GM10847 (cell line): Measurements from ENCODE around the gene IL6R.

Experiments
- POLR2A ChIP-seq: IDR thresholded peaks from 2 replicates; pipeline ENCODE4 v1.6.1; 2011; ENCODE audit not compliant: insufficient read length; ENCODE audit errors: extremely low read depth

Gene IL6R

DNA sequence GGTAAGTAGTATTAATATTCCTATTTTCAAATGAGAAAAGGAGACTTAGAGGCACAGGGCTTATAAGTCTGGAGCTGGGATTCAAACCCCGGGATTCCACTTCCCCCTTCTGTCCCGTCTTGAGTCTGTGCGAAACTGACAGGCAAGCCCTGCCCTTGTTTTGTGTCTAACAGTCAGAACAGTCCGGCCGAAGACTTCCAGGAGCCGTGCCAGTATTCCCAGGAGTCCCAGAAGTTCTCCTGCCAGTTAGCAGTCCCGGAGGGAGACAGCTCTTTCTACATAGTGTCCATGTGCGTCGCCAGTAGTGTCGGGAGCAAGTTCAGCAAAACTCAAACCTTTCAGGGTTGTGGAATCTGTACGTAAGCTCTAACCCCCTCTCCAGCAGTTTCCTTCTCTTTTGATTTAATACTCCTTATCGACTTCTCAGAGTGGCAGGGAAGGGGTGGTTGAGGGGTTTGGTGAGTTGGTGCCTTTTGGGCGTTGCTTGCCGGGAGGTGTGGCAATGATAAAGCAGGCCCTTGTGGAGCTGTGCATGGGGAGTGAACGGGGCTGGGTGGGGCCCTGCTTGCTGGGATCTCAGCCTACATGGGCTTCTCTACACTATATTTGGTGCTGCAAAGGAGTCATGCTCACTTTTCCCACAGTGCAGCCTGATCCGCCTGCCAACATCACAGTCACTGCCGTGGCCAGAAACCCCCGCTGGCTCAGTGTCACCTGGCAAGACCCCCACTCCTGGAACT, 29.4 kb downstream of the IL6R start:
- TF ChIP-seq POLR2A, result no peak

DNA sequence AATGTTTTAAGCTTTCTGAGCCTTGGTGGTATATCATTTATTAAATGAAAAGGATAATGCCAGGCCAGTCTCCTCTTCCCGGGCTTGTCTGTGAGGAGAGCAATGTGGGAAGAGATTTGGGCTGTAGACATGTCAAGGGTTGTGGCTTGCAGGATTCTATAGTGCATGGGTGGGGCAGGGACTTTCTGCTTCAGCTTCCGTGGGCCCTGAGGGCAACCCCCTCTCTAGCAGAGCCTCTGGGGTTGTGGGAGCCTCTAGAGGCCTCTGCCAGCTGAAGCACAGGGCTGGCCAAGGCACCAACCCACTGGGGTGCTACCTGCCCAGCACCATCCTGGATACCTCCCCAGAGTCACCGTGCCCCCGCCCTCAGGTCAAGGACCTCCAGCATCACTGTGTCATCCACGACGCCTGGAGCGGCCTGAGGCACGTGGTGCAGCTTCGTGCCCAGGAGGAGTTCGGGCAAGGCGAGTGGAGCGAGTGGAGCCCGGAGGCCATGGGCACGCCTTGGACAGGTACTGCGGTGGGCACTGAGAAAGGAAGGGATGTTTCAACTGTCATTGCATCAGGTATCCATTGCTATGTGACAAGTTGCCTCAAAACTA, 30.6 kb downstream of the IL6R start:
- no peak for TF ChIP-seq POLR2A

DNA sequence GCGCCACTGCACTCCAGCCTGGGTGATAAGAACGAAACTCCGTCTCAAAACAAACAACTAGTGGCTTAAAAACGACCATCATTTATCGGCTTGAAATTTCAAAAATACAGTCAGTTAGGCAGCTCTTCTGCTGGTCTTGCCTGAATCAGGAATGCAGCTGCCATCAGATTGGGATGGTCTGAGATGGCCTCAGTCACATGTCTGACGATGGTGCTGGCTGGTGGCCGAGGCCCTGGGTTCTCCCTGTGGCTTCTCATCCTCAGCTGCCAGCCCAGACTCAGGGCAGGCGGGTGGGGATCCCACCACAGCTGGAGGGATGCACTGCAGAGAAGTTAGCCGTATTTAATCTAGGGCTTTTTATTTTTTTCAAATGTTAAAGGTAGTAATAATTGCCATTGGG, 31.3 kb downstream of the IL6R start:
- TF ChIP-seq POLR2A, result no peak

GRCh38 chr1:154440036-154440804, 35.1 kb downstream of the IL6R start:
- no peak for TF ChIP-seq POLR2A

- TF ChIP-seq POLR2A, result no peak
Measured at GRCh38 chr1:154441241-154441888, 36.2 kb downstream of the IL6R start.

DNA sequence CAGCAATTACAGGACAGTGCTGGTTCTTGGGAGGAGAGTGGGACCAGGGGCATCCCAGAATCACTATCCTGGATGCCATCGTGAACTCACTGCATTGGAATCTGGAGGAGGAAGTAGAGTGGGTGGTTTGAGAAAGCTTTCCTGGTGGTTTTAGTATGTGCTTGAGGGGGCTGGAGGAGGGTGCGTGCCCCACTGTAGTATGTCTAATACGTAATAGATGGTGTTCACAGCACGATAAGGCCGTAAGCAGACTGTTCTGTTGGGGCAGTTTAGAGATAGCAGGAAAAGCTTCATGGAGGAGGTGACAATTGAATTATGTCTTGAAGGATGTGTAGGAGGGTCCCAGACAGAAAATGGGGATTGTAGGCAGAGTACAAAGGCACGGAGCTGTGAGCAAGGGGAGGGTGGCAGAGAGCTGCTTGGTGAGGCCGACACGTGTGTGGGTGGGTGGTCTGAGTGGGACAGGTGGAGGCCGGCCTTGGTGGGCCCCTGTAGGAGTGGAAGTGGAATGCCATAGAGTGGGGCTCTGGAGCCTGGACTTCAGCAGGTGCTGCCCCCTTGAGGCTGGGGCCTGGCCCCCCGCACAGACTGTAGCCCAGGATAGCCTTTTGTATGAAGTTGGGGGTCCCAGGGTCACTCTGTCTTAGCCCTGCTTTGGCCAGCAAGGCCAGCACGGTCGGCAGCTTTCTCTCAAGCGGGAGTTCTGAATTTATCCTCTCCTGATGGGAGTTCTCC, 37.0 kb downstream of the IL6R start:
- TF ChIP-seq POLR2A, result no peak

DNA sequence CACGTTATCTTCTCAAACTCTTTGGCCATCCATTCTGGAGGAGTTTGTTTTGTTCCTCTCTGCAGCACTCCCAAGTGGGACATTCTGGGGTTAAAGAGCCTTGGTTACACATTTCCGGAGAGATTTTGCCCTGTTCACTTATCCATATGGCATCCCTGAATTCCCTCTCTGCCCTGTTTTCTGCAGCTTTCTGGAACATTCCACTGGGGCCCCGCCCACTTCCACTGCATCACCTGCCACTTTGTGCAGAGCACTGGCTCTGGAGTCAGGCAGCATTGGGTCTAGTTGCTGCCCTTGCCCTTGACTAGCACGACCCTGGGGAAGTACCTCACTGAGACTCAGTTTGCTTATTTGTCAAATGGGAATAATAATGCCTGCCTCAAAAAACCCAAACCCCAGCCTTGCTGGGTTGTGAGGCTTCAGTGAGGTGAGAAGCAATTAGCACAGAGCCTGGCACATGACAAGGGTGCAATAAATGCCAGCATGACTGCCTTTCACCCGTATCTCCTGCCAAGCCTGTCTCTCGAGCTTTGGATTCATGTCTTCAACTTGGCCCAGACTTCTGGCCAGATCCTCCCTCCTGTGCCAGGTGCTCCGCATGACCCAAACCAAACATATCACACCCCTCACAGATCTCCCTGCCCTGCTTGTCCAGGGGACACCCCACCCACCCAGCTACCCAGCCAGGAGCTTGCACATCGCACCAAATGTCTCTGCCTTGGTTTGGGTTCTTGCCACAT, 38.3 kb downstream of the IL6R start:
- TF ChIP-seq POLR2A, result no peak

- TF ChIP-seq POLR2A, result no peak
Measured at GRCh38 chr1:154445040-154445472, 39.9 kb downstream of the IL6R start.

DNA sequence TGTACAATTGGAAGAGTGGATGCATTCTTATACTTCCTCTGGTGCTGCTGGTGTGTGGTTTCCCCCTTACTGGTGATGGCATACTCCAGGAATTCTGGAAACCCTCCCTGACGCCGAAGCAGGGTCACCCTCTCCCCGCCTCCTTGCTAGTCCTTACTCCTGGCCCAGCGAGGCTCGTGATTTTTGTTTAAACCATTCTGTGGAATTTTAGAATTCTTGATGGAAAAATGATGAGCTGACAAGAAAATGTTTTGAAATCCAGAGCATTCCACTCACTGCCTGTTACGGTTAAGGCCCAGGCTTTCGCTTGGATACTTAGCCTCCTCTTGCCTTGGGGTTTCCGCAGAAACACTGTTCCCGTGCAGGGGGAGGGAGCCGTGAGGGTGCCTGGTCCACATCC, 41.1 kb downstream of the IL6R start:
- no peak for TF ChIP-seq POLR2A

GRCh38 chr1:154446789-154447188, 41.6 kb downstream of the IL6R start:
- TF ChIP-seq POLR2A, result no peak

- no peak for TF ChIP-seq POLR2A
Measured at GRCh38 chr1:154448331-154448811, 43.2 kb downstream of the IL6R start.

- TF ChIP-seq POLR2A, result no peak
Measured at GRCh38 chr1:154453161-154453560, 48.0 kb downstream of the IL6R start.

GRCh38 chr1:154453574-154454352, 48.6 kb downstream of the IL6R start:
- no peak for TF ChIP-seq POLR2A
